GM21528 (cell line): ENCODE results near the gene PITRM1.
"Not testable (repeated sequence)": the region's sequence is repeated elsewhere in the genome, so short reads cannot be mapped to it uniquely, and the experiment has no call there.

ENCODE experiments used
- ATAC-seq: cut with Tn5 transposase; IDR thresholded peaks from one replicate; pipeline ENCODE4 v1.9.1; 2021; ENCODE audit warnings: mild to moderate bottlenecking, moderate library complexity; ENCODE audit not compliant: unreplicated experiment, low FRiP score

The PITRM1 gene

DNA sequence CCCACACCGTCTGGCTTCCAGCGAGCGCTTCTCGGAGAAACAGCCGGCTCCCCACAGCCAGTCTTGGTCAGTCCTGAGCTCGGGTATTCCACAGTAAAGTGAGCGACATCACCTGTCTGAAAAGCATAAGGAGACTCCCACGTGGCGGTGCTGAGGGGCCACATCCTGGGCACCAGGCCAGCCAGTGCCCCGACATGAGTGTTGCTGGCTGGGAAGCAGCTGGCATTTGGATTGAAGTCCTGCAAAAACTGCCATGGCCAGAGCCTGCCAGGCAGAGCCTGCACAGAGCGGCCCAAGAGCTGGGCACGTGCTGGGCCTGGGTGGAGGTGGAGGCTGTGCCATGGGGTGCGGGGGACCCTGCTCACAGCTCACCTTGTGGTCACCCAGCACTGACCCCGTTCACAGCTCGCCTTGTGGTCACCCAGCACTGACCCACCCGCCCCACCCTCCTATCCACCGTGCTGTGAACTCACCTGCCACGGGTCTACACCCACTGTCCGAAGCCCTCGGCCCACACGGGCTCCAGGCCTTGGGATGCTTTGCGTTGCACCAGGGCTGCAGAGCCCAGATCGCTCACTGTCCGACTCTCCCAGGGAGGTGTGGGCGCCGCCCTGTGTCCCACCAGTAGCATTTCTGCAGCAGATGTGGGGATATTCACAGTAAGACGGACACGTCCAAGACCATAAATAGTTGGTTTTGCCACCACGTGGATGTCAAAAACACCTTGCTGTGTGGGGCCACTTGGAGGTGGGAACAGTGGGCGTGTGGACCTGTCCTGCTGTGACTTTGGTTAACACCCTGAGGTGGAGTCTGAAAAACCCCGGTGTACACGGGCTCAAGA, 48.8 kb downstream of the PITRM1 start:
- no peak for ATAC-seq

DNA sequence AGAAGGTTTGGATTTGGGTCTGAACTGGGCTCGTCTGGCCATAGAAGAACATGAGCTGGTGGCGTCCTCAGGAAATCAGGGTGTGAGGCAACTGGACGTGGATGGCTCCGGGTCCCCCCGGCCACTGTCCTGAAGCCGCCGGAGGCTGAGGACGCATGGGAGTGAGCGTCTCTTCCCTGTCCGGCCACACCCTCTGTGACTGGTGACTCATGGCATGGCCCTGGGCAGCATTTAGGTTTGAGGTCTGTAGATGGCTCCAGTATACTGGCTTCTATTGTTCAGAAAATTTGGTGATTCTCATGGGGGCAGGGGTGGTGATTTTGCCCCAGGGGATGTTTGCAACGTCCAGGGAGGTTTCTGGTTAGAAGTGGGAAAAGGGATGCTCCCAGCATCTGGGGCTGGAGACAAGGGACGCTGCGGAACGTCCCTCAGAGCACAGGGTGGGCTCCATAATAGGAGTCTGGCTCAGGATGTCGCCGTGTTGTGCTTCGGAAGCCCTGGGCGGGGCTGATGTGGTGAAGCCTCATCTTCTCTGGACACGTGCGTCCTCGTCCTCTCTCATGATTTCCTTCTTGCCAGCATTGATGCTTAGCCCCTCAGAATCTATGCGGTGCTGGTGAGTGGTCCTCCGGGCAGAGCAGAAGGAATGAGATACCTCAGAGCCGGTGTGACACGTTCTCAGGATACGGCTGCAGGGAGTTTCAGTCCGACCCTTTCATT, 49.9 kb downstream of the PITRM1 start:
- no peak for ATAC-seq

DNA sequence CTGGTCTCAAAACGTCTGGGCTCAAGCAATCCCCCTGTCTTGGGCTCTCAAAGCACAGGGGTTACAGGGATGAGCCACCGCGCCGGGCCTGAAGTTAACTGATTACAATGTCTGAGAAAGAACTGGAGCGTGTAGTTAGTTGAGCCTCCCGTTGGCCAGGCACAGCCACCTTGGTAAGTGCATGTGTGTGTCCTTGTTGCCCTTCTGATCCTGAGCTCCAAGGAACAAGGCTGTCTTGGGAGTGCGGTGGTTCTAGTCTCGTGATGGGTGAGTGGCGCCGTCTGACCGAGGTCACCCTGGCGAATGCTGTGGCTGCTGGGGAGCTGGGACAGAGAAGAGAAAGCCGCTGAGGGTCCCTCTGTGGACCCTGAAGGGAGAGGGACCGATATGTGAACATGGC, 50.5 kb downstream of the PITRM1 start:
- ATAC-seq, result no peak

DNA sequence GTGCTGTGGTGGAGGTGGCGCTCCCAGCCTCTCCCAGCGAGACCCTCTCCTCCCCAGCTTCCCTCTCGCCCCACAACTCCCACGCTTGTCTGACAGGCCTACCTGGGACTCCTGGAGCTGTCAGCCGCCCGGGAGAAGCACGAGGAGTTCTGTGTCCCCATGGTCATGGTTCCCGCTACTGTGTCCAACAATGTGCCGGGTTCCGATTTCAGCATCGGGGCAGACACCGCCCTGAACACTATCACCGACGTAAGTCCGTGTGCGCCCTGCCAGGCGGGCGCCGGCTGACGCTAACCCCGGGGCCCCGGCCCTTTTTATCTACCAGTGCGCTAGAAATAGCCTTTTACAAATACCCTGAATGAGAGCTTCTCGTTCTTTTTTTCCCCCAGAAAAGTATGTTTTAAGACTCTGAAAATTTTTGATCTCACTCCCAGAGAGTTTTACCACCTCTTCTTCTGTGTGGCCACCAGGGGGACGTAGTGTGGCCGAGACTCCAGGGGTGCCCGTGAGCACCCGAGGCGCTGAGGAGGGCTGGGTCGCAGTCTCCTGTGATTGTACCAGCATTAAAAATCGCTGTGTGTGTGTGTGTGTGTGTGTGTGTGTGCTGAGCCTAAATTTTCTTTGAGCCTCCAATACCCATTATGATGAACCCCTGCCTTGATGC, 52.7 kb downstream of the PITRM1 start:
- no peak for ATAC-seq

DNA sequence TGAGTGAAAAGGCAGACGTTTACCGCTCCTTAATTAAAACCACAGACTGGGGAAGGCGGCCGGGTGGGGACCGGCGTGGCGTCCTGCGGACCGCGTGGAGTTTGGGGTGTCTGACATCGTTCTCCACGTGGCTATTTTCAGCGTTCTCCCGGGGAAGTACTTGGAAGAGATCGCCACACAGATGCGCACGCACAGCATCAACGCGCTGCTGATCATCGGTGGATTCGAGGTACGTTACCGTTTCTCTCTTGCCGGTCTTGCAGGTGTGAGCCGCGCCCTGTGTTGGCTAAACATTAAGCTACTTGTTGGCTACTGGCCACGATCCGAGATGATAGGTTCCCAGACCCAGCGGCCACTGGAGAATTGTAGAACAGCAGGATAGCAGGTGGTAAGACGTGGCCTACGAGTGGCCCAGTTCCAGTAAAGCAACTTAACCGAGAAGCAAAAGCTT, 53.9 kb downstream of the PITRM1 start:
- no peak for ATAC-seq

DNA sequence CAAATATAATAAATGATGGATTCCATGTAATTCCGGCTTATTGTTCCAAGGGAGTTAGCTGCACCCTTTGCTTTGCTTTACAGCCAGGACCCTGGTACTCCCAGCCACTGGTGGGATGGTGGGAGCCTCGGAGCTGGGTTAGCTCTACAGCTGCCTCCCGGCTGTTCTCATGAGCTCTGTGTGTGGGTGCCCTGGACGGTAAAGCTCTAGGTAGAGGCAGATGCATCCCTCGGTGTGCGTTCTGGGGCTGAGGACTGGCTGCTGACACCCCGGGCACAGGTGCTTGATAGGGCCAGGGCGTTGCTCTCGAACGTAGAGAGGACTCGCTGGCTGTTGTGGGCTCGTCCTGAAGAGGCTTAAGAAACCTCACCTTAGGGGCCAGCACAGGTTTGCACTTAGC, 55.1 kb downstream of the PITRM1 start:
- no peak for ATAC-seq

DNA sequence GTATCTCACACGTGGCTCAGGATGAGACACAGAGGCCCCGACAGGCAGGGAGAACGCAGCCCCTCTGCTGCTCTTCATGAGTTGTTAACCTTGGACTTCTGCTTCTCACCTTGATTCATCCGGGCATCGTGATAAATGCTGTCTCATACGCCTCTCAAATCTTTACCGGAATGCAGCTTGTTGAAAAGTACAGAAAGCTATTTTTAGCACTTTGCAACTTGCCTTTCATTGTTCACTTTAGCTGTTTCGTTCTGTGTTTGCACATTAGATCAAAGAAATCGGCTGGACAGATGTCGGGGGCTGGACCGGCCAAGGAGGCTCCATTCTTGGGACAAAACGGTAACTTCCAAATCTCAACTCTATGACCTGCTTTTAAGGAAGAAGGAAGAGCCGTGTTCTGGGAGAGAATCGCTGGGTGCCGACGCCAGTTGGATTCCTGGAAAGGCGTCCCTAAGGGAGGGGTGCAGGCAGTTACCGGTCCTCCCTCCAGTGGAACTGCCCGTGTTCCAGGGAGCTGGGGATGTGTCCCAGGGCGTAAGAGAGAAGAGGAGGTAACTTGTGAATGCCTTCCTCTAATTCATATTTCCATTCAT, 56.0 kb downstream of the PITRM1 start:
- no peak for ATAC-seq

DNA sequence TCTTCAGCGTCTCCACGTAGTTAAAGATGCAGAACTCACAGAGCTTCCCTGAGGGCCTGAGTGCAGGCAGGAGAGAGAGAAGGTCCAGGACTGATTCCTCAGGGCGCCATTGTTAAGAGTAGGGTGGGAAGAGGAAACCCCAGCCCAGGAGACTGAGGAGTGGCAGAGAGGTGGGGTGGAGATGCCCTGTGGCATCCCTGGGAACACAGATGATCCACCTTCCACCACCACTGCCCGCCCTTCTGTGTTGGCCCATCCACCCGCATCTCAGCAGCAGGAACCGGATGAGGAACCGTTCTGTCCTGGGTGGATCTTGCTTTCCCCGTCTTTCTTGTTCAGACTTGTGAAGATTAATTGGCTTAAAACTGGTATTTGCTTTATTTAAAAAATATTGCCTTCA, 56.9 kb downstream of the PITRM1 start:
- ATAC-seq, result no peak

DNA sequence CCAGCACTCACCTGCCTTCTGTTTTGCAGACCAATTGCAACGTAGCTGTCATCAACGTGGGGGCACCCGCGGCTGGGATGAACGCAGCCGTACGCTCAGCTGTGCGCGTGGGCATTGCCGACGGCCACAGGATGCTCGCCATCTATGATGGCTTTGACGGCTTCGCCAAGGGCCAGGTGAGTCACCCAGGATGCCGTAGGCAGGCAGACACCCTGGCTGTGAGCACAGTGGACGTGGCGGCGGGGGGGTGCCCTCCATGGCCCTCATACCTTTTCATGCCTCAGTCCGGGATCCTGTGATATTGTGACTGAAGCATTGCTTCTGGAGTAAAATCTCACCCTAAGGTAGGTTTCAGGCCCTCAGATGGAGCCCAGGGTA, 59.2 kb downstream of the PITRM1 start:
- ATAC-seq, result no peak

DNA sequence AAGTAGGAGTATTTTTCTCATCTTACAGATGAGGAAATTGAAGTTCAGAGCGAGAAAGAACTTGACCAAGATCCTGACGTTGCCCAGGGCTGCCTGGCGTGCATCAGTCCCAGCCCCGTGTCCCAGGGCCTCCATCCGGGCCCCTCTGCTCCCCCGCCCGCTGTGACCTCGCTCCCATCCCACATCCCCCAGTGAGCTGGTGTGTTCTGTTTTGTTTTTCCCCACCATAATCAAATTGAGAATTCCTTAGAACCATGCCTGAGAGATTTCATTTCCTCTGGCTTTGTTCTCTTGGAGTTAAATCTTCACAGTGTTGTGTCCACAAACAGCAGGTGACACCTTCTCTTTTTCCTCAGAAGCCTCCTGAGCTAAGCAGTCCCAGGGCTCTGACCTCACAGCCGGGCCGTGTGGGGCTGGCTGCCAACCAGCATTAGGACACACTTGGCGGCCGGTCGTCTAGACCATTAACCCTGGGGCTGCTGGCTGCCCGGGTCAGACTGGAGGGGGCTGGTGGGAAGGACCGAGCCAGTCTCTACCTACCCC, 60.9 kb downstream of the PITRM1 start:
- ATAC-seq, result no peak

DNA sequence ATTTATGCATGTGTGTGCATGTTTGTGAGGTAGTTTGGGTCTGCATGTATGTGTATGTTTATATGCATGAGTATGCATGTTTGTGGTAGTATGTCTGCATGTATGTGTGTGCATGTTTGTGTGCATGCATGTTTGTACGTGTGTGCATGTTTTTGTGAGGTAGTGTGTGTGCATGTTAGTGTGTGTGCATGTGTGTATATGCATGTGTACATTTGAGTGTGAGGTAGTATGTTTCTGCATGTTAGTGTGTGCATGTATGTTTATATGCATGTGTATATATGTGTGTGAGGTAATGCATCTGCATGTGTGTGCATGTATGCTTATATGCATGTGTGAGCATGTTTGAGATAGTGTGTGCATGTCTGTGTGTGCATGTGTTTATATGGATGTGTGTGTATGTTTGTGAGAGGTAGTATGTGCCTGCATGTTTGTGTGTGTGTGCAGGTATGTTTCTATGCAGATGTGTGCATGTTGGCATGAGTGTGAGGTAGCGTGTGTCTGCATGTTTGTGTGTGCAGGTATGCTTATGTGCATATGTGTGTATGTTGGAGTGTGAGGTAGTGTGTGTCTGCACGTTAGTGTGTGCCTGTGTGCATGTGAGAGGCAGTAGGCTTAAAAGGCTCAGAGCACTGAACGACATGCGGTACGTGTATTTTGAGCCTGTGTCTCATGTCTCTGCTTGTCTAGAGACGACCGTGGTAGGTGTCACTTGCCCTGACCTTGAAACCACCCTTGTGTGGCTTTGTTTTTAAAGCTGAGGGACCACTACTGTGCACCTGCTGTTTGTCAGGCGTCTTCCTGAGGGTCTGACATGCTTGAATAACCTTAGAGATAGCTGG, 61.6 kb downstream of the PITRM1 start:
- ATAC-seq, result no peak

DNA sequence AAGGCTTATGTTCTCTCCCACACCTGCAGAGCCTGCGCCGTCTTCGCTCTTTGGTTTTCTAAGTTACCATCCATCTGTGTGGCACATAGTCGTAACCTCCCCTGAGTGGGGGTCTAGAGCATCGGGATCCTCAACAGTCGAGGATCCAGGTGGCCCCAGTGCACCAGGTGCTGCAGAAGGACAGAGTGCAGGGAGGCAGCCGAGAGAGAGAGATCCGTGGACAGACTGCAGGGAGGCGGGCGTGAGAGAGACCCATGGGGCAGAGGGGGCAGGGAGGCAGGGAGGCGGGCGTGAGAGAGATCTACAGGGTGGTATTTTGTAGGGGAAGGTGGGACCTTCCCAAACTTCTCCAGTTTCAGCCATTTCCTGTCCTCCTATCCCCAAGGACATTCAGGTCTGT, 62.9 kb downstream of the PITRM1 start:
- ATAC-seq, result no peak

DNA sequence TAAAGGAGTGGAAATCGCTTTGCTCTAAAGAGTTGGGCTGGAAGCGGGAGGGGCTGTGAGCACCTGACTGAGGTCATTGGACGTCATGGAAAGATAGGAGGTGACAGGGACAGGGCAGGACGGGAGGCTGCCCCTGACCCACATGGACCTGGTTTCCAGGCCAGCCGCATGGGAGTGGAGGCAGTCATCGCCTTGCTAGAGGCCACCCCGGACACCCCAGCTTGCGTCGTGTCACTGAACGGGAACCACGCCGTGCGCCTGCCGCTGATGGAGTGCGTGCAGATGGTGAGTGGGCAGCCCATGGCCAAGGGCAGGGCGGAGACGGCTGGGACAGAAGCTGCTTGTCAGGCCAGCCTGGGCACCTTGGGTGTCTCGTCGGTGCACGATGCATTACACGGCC, 63.4 kb downstream of the PITRM1 start:
- ATAC-seq, result no peak

DNA sequence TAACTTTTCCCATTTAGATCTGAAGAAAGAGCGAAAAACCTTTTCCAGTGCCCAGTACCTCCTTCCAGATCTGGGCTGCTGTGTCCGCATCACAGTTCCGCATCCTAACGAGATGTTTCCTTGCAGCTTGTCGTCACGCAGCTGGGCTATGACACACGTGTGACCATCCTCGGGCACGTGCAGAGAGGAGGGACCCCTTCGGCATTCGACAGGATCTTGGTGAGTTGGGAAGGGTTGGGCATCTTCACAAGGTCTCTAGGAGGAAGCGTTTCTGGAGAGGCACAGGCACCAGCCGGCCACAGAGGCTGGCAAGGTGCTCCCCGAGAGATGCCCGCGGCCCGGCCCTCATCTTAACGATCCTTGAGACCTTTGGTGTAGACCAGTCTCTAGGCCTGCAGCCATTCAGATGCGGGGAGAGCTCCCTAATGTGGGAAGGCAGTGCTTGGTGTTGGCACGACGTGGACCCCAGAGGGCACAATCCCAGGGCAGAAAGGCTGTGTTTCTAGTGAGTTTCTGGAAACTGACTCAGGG, 63.9 kb downstream of the PITRM1 start:
- no peak for ATAC-seq

DNA sequence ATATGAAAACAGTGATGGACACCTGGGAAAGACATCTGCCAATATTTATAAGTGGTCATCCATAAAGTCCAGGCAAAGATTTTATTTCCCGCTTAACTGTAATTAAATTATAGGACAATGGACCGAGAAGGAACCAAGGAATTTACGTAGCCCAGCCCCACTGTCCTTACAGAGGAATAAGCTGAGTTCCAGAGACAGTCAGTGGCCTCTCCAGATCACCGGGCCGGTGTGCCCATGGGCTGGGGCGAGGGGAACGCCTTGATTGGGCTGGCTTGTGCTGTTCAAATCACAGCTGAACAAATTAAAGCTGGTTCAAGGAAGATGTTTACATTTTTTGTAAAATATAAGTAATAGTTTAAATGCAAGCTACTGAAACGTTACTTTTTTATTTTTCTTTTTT, 64.5 kb downstream of the PITRM1 start:
- ATAC-seq, result no peak

DNA sequence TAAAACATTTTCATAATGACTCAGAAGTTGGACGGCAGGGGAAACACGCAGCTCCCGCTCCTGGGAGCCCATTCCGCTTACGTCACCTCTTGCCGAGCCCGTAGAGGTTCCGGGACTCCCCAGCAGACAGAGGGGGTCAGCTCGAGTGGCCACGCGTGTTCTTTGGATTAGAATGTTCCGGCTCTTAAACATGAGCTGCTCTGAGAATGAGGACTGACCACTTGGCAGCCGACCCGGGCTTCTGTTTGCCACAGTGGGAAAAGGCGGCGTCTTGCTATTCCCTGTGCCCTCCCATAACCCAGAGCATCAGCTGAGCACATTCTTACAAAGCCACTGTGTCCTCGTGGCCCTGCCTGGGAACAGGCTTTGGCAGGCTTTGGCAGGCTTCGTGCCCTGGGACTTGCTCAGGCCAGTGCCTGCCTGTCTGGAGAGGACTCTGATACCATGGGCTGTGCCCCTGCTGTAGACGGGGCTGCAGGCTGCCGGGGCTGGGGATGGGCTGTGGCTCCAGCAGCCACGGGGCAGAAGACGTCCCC, 65.1 kb downstream of the PITRM1 start:
- no peak for ATAC-seq

DNA sequence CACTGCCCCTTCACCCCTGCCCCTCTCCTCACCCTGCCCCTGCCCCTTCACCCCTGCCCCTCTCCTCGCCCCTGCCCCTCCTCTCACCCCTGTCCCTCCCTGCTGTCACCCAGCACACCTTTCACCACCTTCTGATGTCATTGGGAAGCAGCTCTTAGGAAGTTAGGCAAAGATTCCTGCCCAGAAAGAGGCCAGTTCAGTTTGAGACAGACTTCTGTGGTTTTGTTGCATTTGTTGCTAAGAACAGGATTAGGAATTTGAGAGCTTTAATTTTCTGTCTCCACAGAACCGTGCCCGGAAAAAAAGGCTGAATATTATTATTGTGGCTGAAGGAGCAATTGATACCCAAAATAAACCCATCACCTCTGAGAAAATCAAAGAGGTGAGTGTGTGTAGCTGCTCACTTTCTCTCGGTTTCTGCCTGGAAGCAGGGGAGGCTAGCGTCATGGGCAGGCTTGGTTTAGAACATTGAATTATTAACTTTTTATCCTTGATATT, 65.6 kb downstream of the PITRM1 start:
- ATAC-seq, result no peak

DNA sequence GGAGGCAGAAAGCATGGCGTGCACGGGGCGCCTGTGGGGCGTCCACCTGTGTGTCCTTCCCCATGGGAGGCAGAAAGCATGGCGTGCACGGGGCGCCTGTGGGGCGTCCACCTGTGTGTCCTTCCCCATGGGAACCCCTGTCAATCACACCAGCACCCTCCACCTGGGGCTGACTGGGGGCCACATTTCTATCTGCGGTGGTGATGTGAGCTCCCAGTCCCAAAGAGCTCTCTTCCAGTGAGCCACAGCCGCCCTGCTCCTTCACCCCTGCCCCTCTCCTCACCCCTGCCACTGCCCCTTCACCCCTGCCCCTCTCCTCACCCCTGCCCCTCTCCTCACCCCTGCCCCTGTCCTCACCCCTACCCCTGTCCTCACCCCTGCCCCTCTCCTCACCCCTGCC, 66.3 kb downstream of the PITRM1 start:
- ATAC-seq, result not testable (repeated sequence)

DNA sequence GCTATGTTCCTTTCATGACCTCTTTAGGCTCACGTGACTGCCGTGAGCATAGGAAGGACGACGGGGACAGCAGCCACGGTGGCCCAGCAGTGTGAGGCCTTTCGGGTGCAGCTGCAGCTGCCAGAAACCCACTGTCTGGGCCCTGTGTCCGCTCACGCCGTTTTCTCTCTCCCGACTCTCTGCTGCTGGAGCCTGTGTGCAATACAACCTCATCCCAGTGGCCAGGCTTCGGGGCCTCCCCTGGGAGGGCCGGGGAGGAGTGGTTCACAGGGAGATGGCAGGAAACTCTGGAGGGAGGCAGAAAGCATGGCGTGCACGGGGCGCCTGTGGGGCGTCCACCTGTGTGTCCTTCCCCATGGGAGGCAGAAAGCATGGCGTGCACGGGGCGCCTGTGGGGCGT, 66.7 kb downstream of the PITRM1 start:
- ATAC-seq, result no peak
